Left ventricle myocardium superior (tissue), 1 donor: ENCODE results near the gene SIRPB1. TPM values are rescaled to one million over a fixed set of nuclear protein-coding genes. Genes with fewer than 3 reads are reported as not detected.
"Not testable (repeated sequence)": the region's sequence is repeated elsewhere in the genome, so short reads cannot be mapped to it uniquely, and the experiment has no call there.

Source experiments
- ATAC-seq: fragments of 200-7000 bp; cut with Tn5 transposase; one replicate; pipeline ENCODE4 v1.9.1; 2020; ENCODE audit warnings: mild to moderate bottlenecking, moderate library complexity
- DNase-seq: peaks from one replicate; pipeline ENCODE4 v3.0.0-alpha.2; 2020
- intact Hi-C: fragments of 100-400 bp; cut with micrococcal nuclease; formaldehyde crosslinking; loops from one replicate; pipeline ENCODE4 v1.11.0; 2022
- total RNA-seq: library from RNA; stranded (reverse); fragmentation: NEBNext Ultra II Directional; extraction: Animal tissue kit (Norgen Biotek cat#: 25700); gene quantifications from one replicate; pipeline ENCODE4 v1.2.1, GENCODE V29; 2021
- donor health status: DM: no; HTN: yes; CAD: no; lungs with severe emphysema.

The SIRPB1 gene
- total RNA-seq, 1 donor from 2014 or later: 0.82 TPM

GRCh38 chr20:1638643-1639042 is 18.8 kb upstream of the SIRPB1 start:
- DNase-seq, ATAC-seq, intact Hi-C loops: not testable (repeated sequence)

- DNase-seq (no peak), ATAC-seq (no peak)
- intact Hi-C loops: no loop called here
Observed at GRCh38 chr20:1637755-1638154, 17.9 kb upstream of the SIRPB1 start.

- DNase-seq (no peak), ATAC-seq (no peak)
- intact Hi-C loops: no loop called here
Observed at GRCh38 chr20:1637226-1637625, 17.4 kb upstream of the SIRPB1 start.

- intact Hi-C loops: no loop called here
- ATAC-seq: no peak
- DNase-seq: no peak
Observed at GRCh38 chr20:1636621-1637020, 16.8 kb upstream of the SIRPB1 start.

- ATAC-seq: no peak
- no peak for DNase-seq
- intact Hi-C loops: no loop called here
Observed at GRCh38 chr20:1635291-1635979, 15.6 kb upstream of the SIRPB1 start.

GRCh38 chr20:1633535-1633934 is 13.7 kb upstream of the SIRPB1 start:
- intact Hi-C loops: no loop called here
- no peak for DNase-seq
- no peak for ATAC-seq

- intact Hi-C loops: no loop called here
- no peak for ATAC-seq
Observed at GRCh38 chr20:1632178-1632577, 12.4 kb upstream of the SIRPB1 start.

GRCh38 chr20:1631309-1632151 is 11.7 kb upstream of the SIRPB1 start:
- intact Hi-C loops: no loop called here
- DNase-seq (no peak), ATAC-seq (no peak)

More at GRCh38 chr20:1632178-1632577, 12.4 kb upstream of the SIRPB1 start:
- DNase-seq: no peak

- intact Hi-C loops: no loop called here
- DNase-seq: no peak
- no peak for ATAC-seq
Observed at GRCh38 chr20:1630186-1630585, 10.4 kb upstream of the SIRPB1 start.

- intact Hi-C loops: no loop called here
- ATAC-seq (no peak), DNase-seq (no peak)
Observed at GRCh38 chr20:1629321-1629720, 9.5 kb upstream of the SIRPB1 start.

GRCh38 chr20:1628621-1629020 is 8.8 kb upstream of the SIRPB1 start:
- DNase-seq (no peak), ATAC-seq (no peak)
- intact Hi-C loops: no loop called here

- DNase-seq (no peak), ATAC-seq (no peak)
- intact Hi-C loops: no loop called here
Observed at GRCh38 chr20:1627200-1627550, 7.4 kb upstream of the SIRPB1 start.

- ATAC-seq (no peak), DNase-seq (no peak)
- intact Hi-C loops: no loop called here
Observed at GRCh38 chr20:1626528-1627199, 6.9 kb upstream of the SIRPB1 start.

- ATAC-seq: no peak
- no peak for DNase-seq
- intact Hi-C loops: no loop called here
Observed at GRCh38 chr20:1625083-1625690, 5.4 kb upstream of the SIRPB1 start.

- DNase-seq (no peak), ATAC-seq (no peak)
- intact Hi-C loops: no loop called here
Observed at GRCh38 chr20:1623501-1624205, 3.8 kb upstream of the SIRPB1 start.

GRCh38 chr20:1622450-1622849 is 2.6 kb upstream of the SIRPB1 start:
- DNase-seq (no peak), ATAC-seq (no peak)
- intact Hi-C loops: no loop called here

- no peak for ATAC-seq
- intact Hi-C loops: no loop called here
- no peak for DNase-seq
Observed at GRCh38 chr20:1621316-1621715, 1.5 kb upstream of the SIRPB1 start.

- ATAC-seq (peak; percentile 50), DNase-seq (no peak)
- intact Hi-C loops: no loop called here
Observed at GRCh38 chr20:1618954-1619540, 762 bp downstream of the SIRPB1 start.

GRCh38 chr20:1618479-1618878 is 1.3 kb downstream of the SIRPB1 start:
- intact Hi-C loops: no loop called here
- no peak for ATAC-seq
- DNase-seq: no peak
